ENCODE data around the gene SPINK1. TPM values are rescaled to one million over a fixed set of nuclear protein-coding genes. Genes with fewer than 3 reads are reported as not detected.

SPINK1 gene
- polyA plus RNA-seq, 1 donor from 2014 or later = not detected

GRCh38 chr5:147859962-147860640 is 28.6 kb upstream of the SPINK1 start:
- H3K9me3 Mint-ChIP-seq = no peaks in the 10 kb centered on the region
- H3K36me3 Mint-ChIP-seq = peaks cover 2% of the 10 kb centered on the region
- no peaks in the 10 kb centered on the region for H3K4me1 Mint-ChIP-seq
- H3K27me3 Mint-ChIP-seq = no peaks in the 10 kb centered on the region
- H3K4me3 Mint-ChIP-seq = no peak overlapping the region
- no peak overlapping the region for H3K27ac Mint-ChIP-seq

- Mint-ChIP-seq H3K27ac (no peak overlapping the region), H3K9me3 (peaks cover 0 to 3% (median 0%) of the 10 kb centered on the region in 3 donors), H3K4me3 (no peak overlapping the region), H3K36me3 (peaks cover 2% of the 10 kb centered on the region), H3K4me1 (no peaks in the 10 kb centered on the region), H3K27me3 (peaks cover 1% of the 10 kb centered on the region)
These were observed 27.1 kb upstream of the SPINK1 start for GRCh38 chr5:147858565-147858964.

- Mint-ChIP-seq H3K4me1 (no peaks in the 10 kb centered on the region), H3K4me3 (no peak overlapping the region), H3K9me3 (peaks cover 0 to 3% (median 0%) of the 10 kb centered on the region in 3 donors), H3K36me3 (peaks cover 3% of the 10 kb centered on the region), H3K27me3 (peaks cover 3% of the 10 kb centered on the region), H3K27ac (no peak overlapping the region)
These were observed 26.0 kb upstream of the SPINK1 start for GRCh38 chr5:147857302-147858129.

- Mint-ChIP-seq H3K27me3 (peaks cover 3% of the 10 kb centered on the region), H3K36me3 (peaks cover 3% of the 10 kb centered on the region), H3K4me3 (no peak overlapping the region), H3K4me1 (no peaks in the 10 kb centered on the region), H3K9me3 (peaks cover 0 to 3% (median 0%) of the 10 kb centered on the region in 3 donors), H3K27ac (no peak overlapping the region)
These were observed 25.3 kb upstream of the SPINK1 start for GRCh38 chr5:147856801-147857200.

GRCh38 chr5:147855774-147856069 is 24.3 kb upstream of the SPINK1 start:
- Mint-ChIP-seq H3K27ac (no peak overlapping the region), H3K27me3 (peaks cover 3% of the 10 kb centered on the region), H3K9me3 (peaks cover 0 to 3% (median 0%) of the 10 kb centered on the region in 3 donors), H3K4me1 (no peaks in the 10 kb centered on the region), H3K4me3 (no peak overlapping the region), H3K36me3 (peaks cover 3% of the 10 kb centered on the region)

- no peak overlapping the region for H3K4me3 Mint-ChIP-seq
- peaks cover 3% of the 10 kb centered on the region for H3K36me3 Mint-ChIP-seq
- no peaks in the 10 kb centered on the region for H3K4me1 Mint-ChIP-seq
- H3K27ac Mint-ChIP-seq = no peak overlapping the region
- peaks cover 0 to 3% (median 0%) of the 10 kb centered on the region in 3 donors for H3K9me3 Mint-ChIP-seq
- H3K27me3 Mint-ChIP-seq = peaks cover 3% of the 10 kb centered on the region
These were observed 23.7 kb upstream of the SPINK1 start for GRCh38 chr5:147854894-147855773.

GRCh38 chr5:147854331-147854730 is 22.9 kb upstream of the SPINK1 start:
- Mint-ChIP-seq H3K4me3 (no peak overlapping the region), H3K27me3 (peaks cover 3% of the 10 kb centered on the region), H3K4me1 (no peaks in the 10 kb centered on the region), H3K9me3 (peaks cover 0 to 3% (median 0%) of the 10 kb centered on the region in 3 donors), H3K27ac (no peak overlapping the region), H3K36me3 (peaks cover 3% of the 10 kb centered on the region)

- Mint-ChIP-seq H3K4me1 (no peaks in the 10 kb centered on the region), H3K36me3 (peaks cover 3% of the 10 kb centered on the region), H3K27me3 (peaks cover 7% of the 10 kb centered on the region), H3K27ac (no peak overlapping the region), H3K4me3 (no peak overlapping the region), H3K9me3 (peaks cover 0 to 3% (median 0%) of the 10 kb centered on the region in 3 donors)
These were observed 22.0 kb upstream of the SPINK1 start for GRCh38 chr5:147853372-147853987.

GRCh38 chr5:147852365-147852764 is 20.9 kb upstream of the SPINK1 start:
- Mint-ChIP-seq H3K36me3 (peaks cover 3% of the 10 kb centered on the region), H3K27ac (no peak overlapping the region), H3K27me3 (peaks cover 8% of the 10 kb centered on the region), H3K4me3 (no peak overlapping the region), H3K9me3 (peaks cover 0 to 3% (median 0%) of the 10 kb centered on the region in 3 donors), H3K4me1 (no peaks in the 10 kb centered on the region)

- Mint-ChIP-seq H3K36me3 (peaks cover 3% of the 10 kb centered on the region), H3K27me3 (peaks cover 8% of the 10 kb centered on the region), H3K4me3 (no peak overlapping the region), H3K4me1 (no peaks in the 10 kb centered on the region), H3K9me3 (peaks cover 0 to 3% (median 0%) of the 10 kb centered on the region in 3 donors), H3K27ac (no peak overlapping the region)
These were observed 20.1 kb upstream of the SPINK1 start for GRCh38 chr5:147851578-147851977.

- no peak overlapping the region for H3K4me3 Mint-ChIP-seq
- peaks cover 7% of the 10 kb centered on the region for H3K27me3 Mint-ChIP-seq
- no peaks in the 10 kb centered on the region for H3K9me3 Mint-ChIP-seq
- no peak overlapping the region for H3K27ac Mint-ChIP-seq
- H3K36me3 Mint-ChIP-seq = peaks cover 2% of the 10 kb centered on the region
- H3K4me1 Mint-ChIP-seq = no peaks in the 10 kb centered on the region
These were observed 17.8 kb upstream of the SPINK1 start for GRCh38 chr5:147849226-147849625.

- no peak overlapping the region for H3K27ac Mint-ChIP-seq
- peaks cover 5% of the 10 kb centered on the region for H3K27me3 Mint-ChIP-seq
- no peak overlapping the region for H3K4me3 Mint-ChIP-seq
- no peaks in the 10 kb centered on the region for H3K4me1 Mint-ChIP-seq
- H3K9me3 Mint-ChIP-seq = no peaks in the 10 kb centered on the region
- H3K36me3 Mint-ChIP-seq = no peaks in the 10 kb centered on the region
These were observed 14.1 kb upstream of the SPINK1 start for GRCh38 chr5:147845618-147846017.

GRCh38 chr5:147844846-147845245 is 13.4 kb upstream of the SPINK1 start:
- Mint-ChIP-seq H3K27me3 (peaks cover 5% of the 10 kb centered on the region), H3K4me3 (no peak overlapping the region), H3K27ac (no peak overlapping the region), H3K9me3 (peaks cover 0 to 1% (median 0%) of the 10 kb centered on the region in 3 donors), H3K36me3 (no peaks in the 10 kb centered on the region), H3K4me1 (no peaks in the 10 kb centered on the region)

- H3K27ac Mint-ChIP-seq = no peak overlapping the region
- no peaks in the 10 kb centered on the region for H3K4me1 Mint-ChIP-seq
- peaks cover 1 to 3% (median 3%) of the 10 kb centered on the region in 3 donors for H3K9me3 Mint-ChIP-seq
- no peaks in the 10 kb centered on the region for H3K36me3 Mint-ChIP-seq
- H3K27me3 Mint-ChIP-seq = peaks cover 3% of the 10 kb centered on the region
- no peak overlapping the region for H3K4me3 Mint-ChIP-seq
These were observed 11.4 kb upstream of the SPINK1 start for GRCh38 chr5:147842869-147843268.
